ENCODE measurements around the gene EXO1.
"Not testable (repeated sequence)": the region's sequence is repeated elsewhere in the genome, so short reads cannot be mapped to it uniquely, and the experiment has no call there.

Gene EXO1

DNA sequence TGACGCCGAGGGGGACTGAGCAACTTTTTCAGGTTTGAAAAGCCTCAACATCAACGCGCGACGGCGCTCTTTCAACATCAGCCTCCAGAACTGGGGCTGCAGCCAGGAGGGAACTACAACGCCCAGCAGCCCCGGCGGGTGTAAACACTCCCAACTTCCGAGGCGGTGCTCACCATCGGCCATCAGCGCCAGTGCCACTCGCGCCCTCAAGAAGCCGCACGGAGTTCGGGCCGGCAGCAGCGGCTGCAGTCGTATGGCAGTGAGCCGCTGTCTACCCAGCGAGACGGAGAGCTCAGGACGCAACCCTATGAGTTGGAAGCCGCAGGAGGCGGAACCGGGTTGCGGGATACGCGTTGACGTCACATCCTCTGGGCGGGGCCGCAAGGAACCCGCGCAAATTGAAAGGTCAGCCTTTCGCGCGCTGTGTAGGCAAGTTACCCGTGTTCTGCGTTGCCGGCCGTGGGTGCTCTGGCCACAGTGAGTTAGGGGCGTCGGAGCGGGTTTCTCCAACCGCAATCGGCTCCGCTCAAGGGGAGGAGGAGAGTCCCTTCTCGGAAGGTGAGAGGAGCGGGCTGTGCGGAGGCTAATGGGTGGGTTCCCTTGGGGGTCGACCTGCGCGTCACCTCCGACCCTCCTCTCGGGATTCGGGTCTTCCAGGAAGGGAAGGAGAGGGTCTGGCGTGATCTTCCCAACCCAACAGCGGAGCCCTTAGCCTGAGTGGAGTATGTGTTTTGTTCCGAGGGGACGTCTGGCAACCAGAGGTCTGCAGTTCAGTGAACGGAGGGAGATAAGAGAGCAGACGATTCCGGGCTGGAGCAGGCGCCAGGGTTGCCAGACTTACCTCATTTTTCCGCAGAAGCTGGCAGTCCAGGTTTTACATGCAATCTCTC, at the start of gene EXO1:
Gene EXO1 (plus strand): TSS at position 409 of the 890 bp plus-strand sequence. CDS start 2,222 bp downstream, outside the sequence.
- DNase-seq, result peak; percentile 90

DNA sequence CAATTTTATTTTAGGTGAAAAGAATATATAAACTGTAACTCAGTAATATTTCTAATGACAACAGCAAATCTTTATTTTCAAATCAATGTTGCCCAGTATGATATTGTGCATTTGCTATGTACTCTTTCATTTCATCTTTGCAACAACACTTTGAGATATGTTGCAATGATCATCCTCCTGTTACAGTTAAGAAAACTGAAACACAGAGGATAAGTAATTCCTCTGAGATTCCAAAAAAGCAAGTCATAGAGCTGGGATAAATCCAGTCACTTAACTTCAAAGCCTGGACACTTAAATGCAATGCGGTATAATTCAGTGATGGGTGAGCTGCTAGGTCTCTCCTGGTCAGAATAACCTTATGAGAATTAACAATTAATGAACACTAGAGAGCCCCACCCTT, 48.6 kb upstream of the EXO1 start:
- no peak for DNase-seq

- no peak for DNase-seq
Observed at GRCh38 chr1:241800640-241801039, 47.4 kb upstream of the EXO1 start.

DNA sequence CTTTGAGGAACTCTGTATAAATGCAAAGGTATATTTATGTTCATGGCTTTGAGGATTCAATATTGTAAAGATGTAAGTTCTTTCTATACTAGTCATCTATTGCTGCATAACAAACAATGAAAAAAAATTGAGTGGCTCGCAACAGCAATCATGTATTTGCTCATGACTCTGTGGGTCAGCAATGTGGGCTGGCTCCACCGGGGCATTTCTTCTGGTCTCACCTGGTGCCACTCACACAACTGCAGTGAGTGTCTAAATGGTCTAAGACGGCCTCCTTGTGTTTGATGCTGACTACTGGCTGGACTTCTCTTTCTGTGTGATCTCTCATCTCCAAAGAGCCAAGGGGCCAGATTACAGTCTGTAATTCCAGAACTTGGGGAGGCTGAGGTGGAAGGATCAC, 45.1 kb upstream of the EXO1 start:
- DNase-seq, result no peak

GRCh38 chr1:241804706-241805105, 43.3 kb upstream of the EXO1 start:
- not testable (repeated sequence) for DNase-seq

GRCh38 chr1:241808265-241808664, 39.7 kb upstream of the EXO1 start:
- no peak for DNase-seq

- peak in 1 of 2 donors; percentile 2 for DNase-seq
Observed at GRCh38 chr1:241810769-241811405, 37.1 kb upstream of the EXO1 start.

- DNase-seq, result no peak
Observed at GRCh38 chr1:241813768-241814320, 34.2 kb upstream of the EXO1 start.

DNA sequence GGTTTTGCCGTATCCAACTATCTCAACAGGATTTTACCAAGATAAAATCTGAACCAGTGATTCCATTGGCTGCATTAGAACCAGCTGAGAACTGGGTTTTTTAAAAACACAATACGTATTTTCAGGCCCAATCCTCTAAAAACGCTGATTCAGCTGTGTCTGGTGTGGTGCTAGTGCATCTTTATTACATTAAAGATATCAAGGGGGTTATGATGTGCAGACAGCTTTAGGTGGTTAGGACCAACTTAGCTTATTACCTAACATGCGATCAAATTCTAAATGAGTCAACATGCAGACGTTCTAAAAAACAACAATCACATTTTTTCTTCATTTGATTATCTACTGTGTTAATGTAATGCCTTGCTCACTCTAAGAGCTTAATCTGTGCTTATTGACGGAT, 32.0 kb upstream of the EXO1 start:
- DNase-seq, result no peak

- no peak for DNase-seq
Observed at GRCh38 chr1:241817331-241817792, 30.6 kb upstream of the EXO1 start.

GRCh38 chr1:241817956-241818612, 29.9 kb upstream of the EXO1 start:
- DNase-seq, result no peak

- no peak for DNase-seq
Observed at GRCh38 chr1:241819340-241819866, 28.6 kb upstream of the EXO1 start.

DNA sequence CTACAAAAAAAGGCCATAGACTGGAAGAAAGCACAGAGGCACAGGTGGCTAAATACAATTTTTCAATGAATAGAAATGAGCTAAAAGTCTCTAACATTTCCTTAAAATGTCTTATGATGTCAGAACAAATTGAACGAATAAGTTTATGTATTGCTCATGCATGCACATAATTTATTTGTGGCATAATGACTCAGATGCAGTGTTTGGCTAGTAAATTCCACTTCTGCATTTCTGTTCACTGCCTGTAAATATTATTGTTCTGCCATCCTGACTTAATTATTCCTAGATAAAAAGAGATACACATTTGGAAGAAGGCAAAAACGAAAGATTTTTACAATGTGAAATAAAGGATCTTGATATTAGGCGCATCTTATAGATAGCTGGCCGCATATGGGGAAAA, 26.6 kb upstream of the EXO1 start:
- DNase-seq, result no peak

GRCh38 chr1:241822846-241823245, 25.2 kb upstream of the EXO1 start:
- DNase-seq, result no peak

- no peak for DNase-seq
Observed at GRCh38 chr1:241823925-241824324, 24.1 kb upstream of the EXO1 start.

DNA sequence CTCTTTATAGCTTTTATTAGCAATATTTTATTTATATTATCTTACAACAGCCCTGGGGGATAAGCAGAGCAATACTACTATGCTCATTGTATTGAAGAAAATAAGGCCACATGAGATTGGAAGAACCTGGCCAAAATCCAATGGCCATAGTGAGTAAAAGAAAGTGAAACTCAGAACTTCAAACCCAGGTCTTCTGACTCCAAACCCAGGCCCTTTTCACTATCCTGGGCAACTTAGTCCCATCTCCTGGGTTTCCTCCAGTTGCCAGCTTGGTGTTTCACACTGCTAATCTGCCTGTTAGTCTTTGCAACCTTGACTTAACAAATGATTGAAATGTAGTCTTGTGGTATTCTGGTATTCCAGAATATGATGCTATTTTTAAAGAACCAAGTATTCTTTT, 22.4 kb upstream of the EXO1 start:
- DNase-seq, result no peak

DNA sequence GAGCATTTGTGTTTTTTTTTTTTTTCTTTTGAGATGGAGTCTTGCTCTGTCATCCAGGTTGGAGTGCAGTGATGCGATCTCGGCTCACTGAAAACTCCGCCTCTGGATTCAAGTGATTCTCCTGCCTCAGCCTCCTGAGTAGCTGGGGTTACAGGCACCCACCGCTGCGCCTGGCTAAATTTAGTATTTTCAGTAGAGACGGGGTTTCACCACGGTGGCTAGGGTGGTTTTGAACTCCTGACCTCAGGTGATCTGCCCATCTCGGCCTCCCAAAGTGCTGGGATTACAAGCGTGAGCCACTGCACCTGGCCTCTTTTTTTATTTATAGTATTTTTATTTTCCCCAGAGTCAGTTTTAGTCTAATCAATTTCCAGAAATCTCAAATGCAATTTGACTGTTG, 21.4 kb upstream of the EXO1 start:
- not testable (repeated sequence) for DNase-seq

- no peak for DNase-seq
Observed at GRCh38 chr1:241827264-241827663, 20.7 kb upstream of the EXO1 start.

DNA sequence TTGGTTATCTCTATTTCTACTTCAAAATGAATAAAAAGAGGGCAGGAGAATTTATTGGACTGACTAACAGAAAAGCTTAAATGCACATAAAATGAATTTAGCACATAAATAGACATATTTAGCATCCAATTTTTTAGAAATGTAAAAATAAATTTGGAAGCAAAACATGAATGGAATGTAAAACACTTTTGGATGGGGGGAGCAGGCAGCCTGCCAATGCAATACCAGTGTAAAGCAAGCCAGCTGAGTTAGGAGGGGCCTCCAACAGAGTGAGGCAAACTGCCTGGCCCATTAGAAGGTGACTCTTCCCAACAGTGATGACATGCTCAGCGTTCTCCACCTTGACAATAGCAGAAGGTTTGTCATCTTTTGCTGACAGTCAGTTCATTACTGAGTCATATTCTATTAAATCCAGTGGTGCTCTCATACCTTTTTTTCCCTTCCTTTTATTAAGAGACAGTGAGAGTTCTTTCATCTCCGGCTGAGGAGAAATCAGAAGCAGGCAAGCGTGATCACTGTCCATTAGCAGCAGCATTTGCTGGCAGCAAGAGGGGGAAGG, 19.5 kb upstream of the EXO1 start:
- DNase-seq, result no peak

- DNase-seq, result no peak
Observed at GRCh38 chr1:241829468-241829867, 18.5 kb upstream of the EXO1 start.

GRCh38 chr1:241834733-241835377, 13.1 kb upstream of the EXO1 start:
- no peak for DNase-seq

DNA sequence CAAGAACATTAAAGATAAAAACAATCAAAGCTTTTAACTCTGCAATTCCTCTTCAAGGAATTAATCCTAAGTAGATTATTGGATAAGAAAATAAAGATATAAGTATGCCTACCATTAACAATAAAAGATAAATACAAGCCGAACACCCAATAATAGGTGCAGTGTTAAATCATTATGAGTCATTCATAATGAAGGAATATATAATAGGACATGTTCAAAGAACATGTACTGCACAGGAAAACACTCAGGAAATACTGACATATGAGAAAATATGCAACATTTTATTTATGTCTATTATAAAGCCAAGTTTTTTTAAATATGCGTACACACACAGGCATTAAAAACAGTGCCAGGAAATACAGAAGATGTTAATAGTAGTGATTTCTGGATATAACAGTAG, 11.1 kb upstream of the EXO1 start:
- no peak for DNase-seq

Data from CD4-positive, alpha-beta T cell treated with Interleukin-4 for 1 hour (primary cell).